WTC11 (cell line): Measurements from ENCODE around the gene PAQR4. TPM values are rescaled to one million over a fixed set of nuclear protein-coding genes. Genes with fewer than 3 reads are reported as not detected.

Experiments
- ATAC-seq: fragments of 200-7000 bp; cut with Tn5 transposase; 2 replicates; pipeline ENCODE4 v1.10.0; 2021; ENCODE audit warnings: mild to moderate bottlenecking, moderate library complexity
- CTCF ChIA-PET: fragments of 300-600 bp; sonication (Branson Sonifier 250); formaldehyde crosslinking; loops from one replicate; lab custom pipeline; 2021; ENCODE audit warnings: antibody characterized with exemption; lab: Charles Lee
- POLR2A ChIA-PET: fragments of 350-600 bp; sonication (Branson Sonifier 250); formaldehyde crosslinking; loops from one replicate; lab custom pipeline; 2021; ENCODE audit warnings: antibody characterized with exemption; lab: Charles Lee
- DNase-seq: peaks from one replicate; pipeline ENCODE4 v3.0.0; 2021; ENCODE audit warnings: low spot score
- H3K27ac Mint-ChIP-seq: 2 replicates; pipeline ENCODE4 v1.8.0; 2021; ENCODE audit warnings: mixed read lengths
- H3K27me3 Mint-ChIP-seq: 2 replicates; pipeline ENCODE4 v1.8.0; 2021; ENCODE audit warnings: low read depth, mild to moderate bottlenecking, moderate library complexity, mixed read lengths
- H3K36me3 Mint-ChIP-seq: 2 replicates; pipeline ENCODE4 v1.8.0; 2021; ENCODE audit warnings: mixed read lengths
- H3K4me1 Mint-ChIP-seq: 2 replicates; pipeline ENCODE4 v1.8.0; 2022; ENCODE audit warnings: mixed read lengths
- H3K4me3 Mint-ChIP-seq: 2 replicates; pipeline ENCODE4 v1.8.0; 2021; ENCODE audit warnings: mild to moderate bottlenecking, moderate library complexity, mixed read lengths
- H3K9me3 Mint-ChIP-seq: 2 replicates; pipeline ENCODE4 v1.8.0; 2021; ENCODE audit warnings: mixed read lengths
- ATF3 ChIP-seq: sonication (generic); formaldehyde crosslinking; conservative IDR thresholded peaks from 2 replicates; pipeline ENCODE4 v1.8.1; 2022; ENCODE audit warnings: mild to moderate bottlenecking, missing genetic modification reagents
- ESRRA ChIP-seq: sonication (generic); formaldehyde crosslinking; IDR thresholded peaks from 2 replicates; pipeline ENCODE4 v1.8.1; 2022; ENCODE audit warnings: mild to moderate bottlenecking, missing genetic modification reagents, borderline replicate concordance
- FOXJ3 ChIP-seq: sonication (generic); formaldehyde crosslinking; IDR thresholded peaks from 2 replicates; pipeline ENCODE4 v1.9.0; 2021; ENCODE audit warnings: missing genetic modification reagents, mild to moderate bottlenecking, borderline replicate concordance
- GRHL2 ChIP-seq: fragments of 250-450 bp; sonication (Bioruptor Pico); IDR thresholded peaks from 2 replicates; pipeline ENCODE4 v1.8.0; 2022; ENCODE audit warnings: mild to moderate bottlenecking, moderate library complexity; ENCODE audit not compliant: insufficient replicate concordance, severe bottlenecking
- JAZF1 ChIP-seq: fragments of 250-450 bp; sonication (Bioruptor Pico); IDR thresholded peaks from 2 replicates; pipeline ENCODE4 v1.9.0; 2021; ENCODE audit warnings: moderate library complexity, mild to moderate bottlenecking, inconsistent platforms
- RELA ChIP-seq: sonication (generic); formaldehyde crosslinking; IDR thresholded peaks from 2 replicates; pipeline ENCODE4 v1.8.1; 2022; ENCODE audit warnings: missing genetic modification reagents, mild to moderate bottlenecking, borderline replicate concordance
- SMAD4 ChIP-seq: sonication (generic); formaldehyde crosslinking; IDR thresholded peaks from 2 replicates; pipeline ENCODE4 v1.8.0; 2022; ENCODE audit warnings: mild to moderate bottlenecking, missing genetic modification reagents
- SOX15 ChIP-seq: fragments of 250-450 bp; sonication (Bioruptor Pico); IDR thresholded peaks from 2 replicates; pipeline ENCODE4 v1.9.0; 2021; ENCODE audit warnings: mild to moderate bottlenecking
- TEAD4 ChIP-seq: sonication (generic); formaldehyde crosslinking; IDR thresholded peaks from 2 replicates; pipeline ENCODE4 v1.8.0; 2022; ENCODE audit warnings: mild to moderate bottlenecking, missing genetic modification reagents
- TP53 ChIP-seq: sonication (generic); formaldehyde crosslinking; IDR thresholded peaks from 2 replicates; pipeline ENCODE4 v1.8.1; 2023; ENCODE audit warnings: mild to moderate bottlenecking, missing genetic modification reagents
- ZNF121 ChIP-seq: sonication (generic); formaldehyde crosslinking; IDR thresholded peaks from 2 replicates; pipeline ENCODE4 v1.8.0; 2023; ENCODE audit warnings: missing genetic modification reagents
- ZNF263 ChIP-seq: sonication (generic); formaldehyde crosslinking; IDR thresholded peaks from 2 replicates; pipeline ENCODE4 v1.8.1; 2022; ENCODE audit warnings: low read depth, mild to moderate bottlenecking, moderate library complexity, missing genetic modification reagents
- total RNA-seq: library from RNA; stranded (reverse); gene quantifications from 3 replicates; pipeline ENCODE4 v1.2.3, GENCODE V29; 2021
- TF ChIP-seq, protein P1 (sequence below): sonication (generic); formaldehyde crosslinking; IDR thresholded peaks from 2 replicates; pipeline ENCODE4 v1.8.1; 2023; ENCODE audit warnings: mild to moderate bottlenecking, missing genetic modification reagents, moderate library complexity
- TF ChIP-seq, protein P2 (sequence below): fragments of 200-600 bp; IDR thresholded peaks from 2 replicates; pipeline ENCODE4 v1.8.0; 2022; ENCODE audit warnings: antibody characterized with exemption
- TF ChIP-seq, protein P3 (sequence below): sonication (generic); formaldehyde crosslinking; IDR thresholded peaks from 2 replicates; pipeline ENCODE4 v1.8.0; 2022; ENCODE audit warnings: mild to moderate bottlenecking, missing genetic modification reagents

The PAQR4 gene
- total RNA-seq, 1 experiment from 2014 or later, result 32.4 TPM

DNA sequence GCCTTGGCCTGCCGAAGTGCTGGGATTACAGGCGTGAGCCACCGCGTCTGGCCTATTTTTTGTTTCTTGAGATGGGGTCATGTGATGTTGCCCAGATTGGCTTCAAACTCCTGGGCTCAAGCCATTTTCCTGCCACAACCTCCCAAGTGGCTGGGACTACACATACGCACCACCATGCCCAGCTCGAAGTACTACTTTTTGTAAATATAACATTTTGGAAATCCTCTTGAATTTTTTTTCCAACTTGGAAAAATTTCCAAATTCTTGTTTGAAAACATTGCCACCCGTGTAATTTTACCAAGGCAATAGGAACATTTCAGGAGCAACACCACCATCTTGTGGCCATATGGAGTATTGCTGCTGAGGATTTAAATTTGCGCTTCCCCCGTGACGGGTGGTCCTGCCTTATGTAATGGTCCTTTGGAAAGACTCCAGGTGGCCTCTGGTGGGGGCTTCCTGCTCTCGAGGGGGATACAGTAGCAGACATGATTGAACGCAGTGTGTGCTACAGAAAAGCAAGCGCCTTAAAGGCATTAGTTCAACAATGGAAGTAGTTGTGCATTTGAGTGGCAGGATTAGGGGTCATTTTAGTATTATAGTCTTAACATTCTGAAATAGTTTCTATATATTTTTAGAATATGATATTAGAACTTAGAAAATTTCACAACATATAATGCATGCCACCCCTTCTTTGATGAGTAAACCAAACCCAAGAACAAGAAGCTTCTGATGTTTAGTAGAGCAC is 49.5 kb upstream of the PAQR4 start:
- H3K9me3 Mint-ChIP-seq, result no peaks in the 10 kb centered on the region
- peak; percentile 50; the same call in 1 of the 2 replicates for ATAC-seq
- POLR2A ChIA-PET, result no interaction called here
- TF ChIP-seq, protein P1, sequence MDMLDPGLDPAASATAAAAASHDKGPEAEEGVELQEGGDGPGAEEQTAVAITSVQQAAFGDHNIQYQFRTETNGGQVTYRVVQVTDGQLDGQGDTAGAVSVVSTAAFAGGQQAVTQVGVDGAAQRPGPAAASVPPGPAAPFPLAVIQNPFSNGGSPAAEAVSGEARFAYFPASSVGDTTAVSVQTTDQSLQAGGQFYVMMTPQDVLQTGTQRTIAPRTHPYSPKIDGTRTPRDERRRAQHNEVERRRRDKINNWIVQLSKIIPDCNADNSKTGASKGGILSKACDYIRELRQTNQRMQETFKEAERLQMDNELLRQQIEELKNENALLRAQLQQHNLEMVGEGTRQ (CRISPR knock-in tag), result peak; percentile 63
- TF ChIP-seq ESRRA (CRISPR knock-in tag), result no peak
- TF ChIP-seq, protein P2, sequence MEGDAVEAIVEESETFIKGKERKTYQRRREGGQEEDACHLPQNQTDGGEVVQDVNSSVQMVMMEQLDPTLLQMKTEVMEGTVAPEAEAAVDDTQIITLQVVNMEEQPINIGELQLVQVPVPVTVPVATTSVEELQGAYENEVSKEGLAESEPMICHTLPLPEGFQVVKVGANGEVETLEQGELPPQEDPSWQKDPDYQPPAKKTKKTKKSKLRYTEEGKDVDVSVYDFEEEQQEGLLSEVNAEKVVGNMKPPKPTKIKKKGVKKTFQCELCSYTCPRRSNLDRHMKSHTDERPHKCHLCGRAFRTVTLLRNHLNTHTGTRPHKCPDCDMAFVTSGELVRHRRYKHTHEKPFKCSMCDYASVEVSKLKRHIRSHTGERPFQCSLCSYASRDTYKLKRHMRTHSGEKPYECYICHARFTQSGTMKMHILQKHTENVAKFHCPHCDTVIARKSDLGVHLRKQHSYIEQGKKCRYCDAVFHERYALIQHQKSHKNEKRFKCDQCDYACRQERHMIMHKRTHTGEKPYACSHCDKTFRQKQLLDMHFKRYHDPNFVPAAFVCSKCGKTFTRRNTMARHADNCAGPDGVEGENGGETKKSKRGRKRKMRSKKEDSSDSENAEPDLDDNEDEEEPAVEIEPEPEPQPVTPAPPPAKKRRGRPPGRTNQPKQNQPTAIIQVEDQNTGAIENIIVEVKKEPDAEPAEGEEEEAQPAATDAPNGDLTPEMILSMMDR, result peak; percentile 93
- TF ChIP-seq TP53, result no peak
- TF ChIP-seq, protein P3, sequence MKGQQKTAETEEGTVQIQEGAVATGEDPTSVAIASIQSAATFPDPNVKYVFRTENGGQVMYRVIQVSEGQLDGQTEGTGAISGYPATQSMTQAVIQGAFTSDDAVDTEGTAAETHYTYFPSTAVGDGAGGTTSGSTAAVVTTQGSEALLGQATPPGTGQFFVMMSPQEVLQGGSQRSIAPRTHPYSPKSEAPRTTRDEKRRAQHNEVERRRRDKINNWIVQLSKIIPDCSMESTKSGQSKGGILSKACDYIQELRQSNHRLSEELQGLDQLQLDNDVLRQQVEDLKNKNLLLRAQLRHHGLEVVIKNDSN, result 0 out of 2 replicates have a peak, but pooled peaks have one; percentile 41
- no peak for TF ChIP-seq JAZF1 (CRISPR knock-in tag)
- peak; percentile 94 for TF ChIP-seq ZNF121 (CRISPR knock-in tag)
- no peaks in the 10 kb centered on the region; the same call in 1 of the 2 replicates for H3K36me3 Mint-ChIP-seq
- no peaks in the 10 kb centered on the region for H3K27me3 Mint-ChIP-seq
- DNase-seq, result peak; percentile 73
- peak overlapping the region; percentile 72; the same call in 1 of the 2 replicates for H3K27ac Mint-ChIP-seq
- H3K4me3 Mint-ChIP-seq, result no peak overlapping the region
- no peaks in the 10 kb centered on the region; the same call in 1 of the 2 replicates for H3K4me1 Mint-ChIP-seq
- CTCF ChIA-PET, result interaction anchor here (0.9 to 4.9 kb wide), 9 partner anchors 8 to 112 kb away, joined by 3 to 31 read pairs (median 4); partner anchors contain the start of genes FLYWCH1 and FLYWCH2

DNA sequence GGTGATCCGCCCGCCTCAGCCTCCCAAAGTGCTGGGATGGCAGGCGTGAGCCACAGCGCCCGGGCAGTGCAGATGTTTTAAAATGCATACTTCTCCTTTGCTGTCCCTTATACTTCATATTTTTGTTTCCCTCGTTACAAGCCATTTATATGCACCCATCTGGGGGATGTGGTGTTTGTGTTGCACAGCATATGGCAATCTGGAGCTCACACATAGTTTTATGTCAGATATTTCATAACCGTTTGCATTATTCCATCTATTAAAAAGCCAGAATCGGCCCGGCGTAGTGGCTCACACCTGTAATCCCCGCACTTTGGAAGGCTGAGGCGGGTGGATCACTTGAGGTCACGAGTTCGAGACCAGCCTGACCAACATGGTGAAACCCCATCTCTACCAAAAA is 45.7 kb upstream of the PAQR4 start:
- TF ChIP-seq RELA (CRISPR knock-in tag), result no peak
- no peak for TF ChIP-seq TP53
- no peak for TF ChIP-seq SOX15 (CRISPR knock-in tag)
- TF ChIP-seq TEAD4 (CRISPR knock-in tag), result no peak
- TF ChIP-seq, protein P2, result no peak
- TF ChIP-seq ESRRA (CRISPR knock-in tag), result no peak
- TF ChIP-seq GRHL2 (CRISPR knock-in tag), result no peak
- no peak for TF ChIP-seq FOXJ3 (CRISPR knock-in tag)
- no peak for TF ChIP-seq ATF3
- TF ChIP-seq ZNF263 (CRISPR knock-in tag), result no peak
- TF ChIP-seq SMAD4, result no peak
- ATAC-seq (no peak), DNase-seq (no peak)
- peaks cover 25% of the 10 kb centered on the region for H3K4me1 Mint-ChIP-seq
- POLR2A ChIA-PET, result no interaction called here
- CTCF ChIA-PET, result interaction anchor here (0.7 to 4.9 kb wide), 6 partner anchors 9 to 148 kb away, joined by 3 to 31 read pairs (median 3); partner anchors contain the start of gene PRSS22
- peaks cover 3% of the 10 kb centered on the region; the same call in 1 of the 2 replicates for H3K36me3 Mint-ChIP-seq
- H3K27ac Mint-ChIP-seq, result no peak overlapping the region
- H3K4me3 Mint-ChIP-seq, result no peak overlapping the region
- peaks cover 9% of the 10 kb centered on the region for H3K9me3 Mint-ChIP-seq
- H3K27me3 Mint-ChIP-seq, result peaks cover 9% of the 10 kb centered on the region
